ENCODE data around the gene FMN1.

FMN1 gene

DNA sequence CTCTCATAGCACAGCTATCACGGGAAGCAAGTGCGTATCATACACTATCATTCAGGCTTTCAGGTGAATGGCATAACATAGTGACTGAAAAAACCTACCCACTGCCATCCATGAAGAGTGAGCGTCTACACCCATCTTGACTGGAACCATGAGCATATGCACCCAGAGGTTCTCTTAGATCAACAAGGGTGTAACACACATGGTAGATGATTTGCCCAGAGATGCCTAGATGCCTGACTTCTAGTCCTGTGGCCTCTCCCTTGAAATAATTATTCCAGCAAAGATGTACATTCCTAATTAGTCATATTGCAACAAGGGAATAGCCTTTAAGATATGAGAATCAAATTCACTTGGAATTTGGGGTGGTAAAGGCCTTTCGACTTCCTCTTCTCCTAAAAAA, 248.3 kb downstream of the FMN1 start:
- H3K4me3 ChIP-seq (IDR thresholded peaks at IDR 0.05; ENCODE audit: insufficient read depth, low read depth, low read length), result no peak overlapping the region
- no peak overlapping the region for H3K27ac ChIP-seq
- H3K9ac ChIP-seq, result no peak overlapping the region
- H2AFZ ChIP-seq (ENCODE audit: low read depth), result no peak overlapping the region
- no peak for TF ChIP-seq CTCF (conservative IDR thresholded peaks at IDR 0.05; ENCODE audit: low read depth, low read length)
- H3K27me3 ChIP-seq (ENCODE audit: insufficient read depth, low read depth), result no peaks in the 10 kb centered on the region
- no peaks in the 10 kb centered on the region for H3K79me2 ChIP-seq (ENCODE audit: insufficient read depth, low read depth)
- H4K20me1 ChIP-seq (ENCODE audit: insufficient read depth), result no peaks in the 10 kb centered on the region
- peaks cover 8% of the 10 kb centered on the region for H3K4me1 ChIP-seq (ENCODE audit: low read depth, poor library complexity, severe bottlenecking)
- no peak overlapping the region for H3K4me2 ChIP-seq
- H3K36me3 ChIP-seq (ENCODE audit: insufficient read depth), result no peaks in the 10 kb centered on the region

DNA sequence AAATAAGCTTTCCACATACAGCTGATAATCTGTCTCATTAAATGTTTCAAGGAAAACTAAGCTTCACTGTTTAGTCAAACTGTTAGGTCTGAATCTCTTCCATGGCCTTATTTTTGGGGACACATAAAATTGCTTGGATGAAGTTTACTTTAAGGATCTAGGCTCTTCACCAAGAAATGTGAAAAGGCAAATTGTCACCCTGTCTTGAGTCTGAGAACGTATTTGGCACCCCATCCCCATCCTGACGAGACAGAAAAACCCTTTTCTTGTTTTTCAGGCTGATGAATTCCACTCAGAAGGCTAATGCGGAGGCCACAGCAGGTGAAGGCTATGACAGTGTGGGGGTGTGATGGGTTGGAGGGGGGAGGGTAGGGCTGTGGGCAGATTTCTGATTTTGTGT, 250.1 kb downstream of the FMN1 start:
- TF ChIP-seq CTCF (conservative IDR thresholded peaks at IDR 0.05; ENCODE audit: low read depth, low read length), result no peak
- no peaks in the 10 kb centered on the region for H3K27me3 ChIP-seq (ENCODE audit: insufficient read depth, low read depth)
- H3K4me3 ChIP-seq (IDR thresholded peaks at IDR 0.05; ENCODE audit: insufficient read depth, low read depth, low read length), result no peak overlapping the region
- H3K4me1 ChIP-seq (ENCODE audit: low read depth, poor library complexity, severe bottlenecking), result peaks cover 8% of the 10 kb centered on the region
- H4K20me1 ChIP-seq (ENCODE audit: insufficient read depth), result no peaks in the 10 kb centered on the region
- no peak overlapping the region for H3K9ac ChIP-seq
- no peak overlapping the region for H3K27ac ChIP-seq
- H3K36me3 ChIP-seq (ENCODE audit: insufficient read depth), result no peaks in the 10 kb centered on the region
- no peaks in the 10 kb centered on the region for H3K79me2 ChIP-seq (ENCODE audit: insufficient read depth, low read depth)
- H3K4me2 ChIP-seq, result no peak overlapping the region
- no peak overlapping the region for H2AFZ ChIP-seq (ENCODE audit: low read depth)

DNA sequence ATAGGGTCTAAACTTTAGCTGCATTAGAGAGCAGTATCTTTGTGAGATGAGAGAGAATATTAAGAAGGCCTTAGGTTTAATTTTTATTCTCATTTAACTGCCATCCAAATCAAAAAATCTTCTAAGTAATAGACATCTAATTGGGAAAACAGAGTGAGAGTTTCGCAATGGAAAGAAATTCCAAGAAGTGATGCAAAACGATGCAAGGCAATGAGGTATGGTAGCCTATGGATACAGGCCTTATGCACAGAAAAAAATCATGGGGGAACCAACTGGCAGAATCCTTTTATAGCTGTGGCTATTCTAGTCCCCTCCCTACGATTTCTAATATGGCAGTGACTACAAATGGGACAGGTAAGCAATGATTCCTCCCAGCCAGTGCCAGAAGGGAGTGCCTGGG, 250.8 kb downstream of the FMN1 start:
- TF ChIP-seq CTCF (conservative IDR thresholded peaks at IDR 0.05; ENCODE audit: low read depth, low read length), result no peak
- H2AFZ ChIP-seq (ENCODE audit: low read depth), result no peak overlapping the region
- H3K9ac ChIP-seq, result no peak overlapping the region
- no peak overlapping the region for H3K4me3 ChIP-seq (IDR thresholded peaks at IDR 0.05; ENCODE audit: insufficient read depth, low read depth, low read length)
- H4K20me1 ChIP-seq (ENCODE audit: insufficient read depth), result no peaks in the 10 kb centered on the region
- H3K36me3 ChIP-seq (ENCODE audit: insufficient read depth), result no peaks in the 10 kb centered on the region
- no peak overlapping the region for H3K27ac ChIP-seq
- H3K79me2 ChIP-seq (ENCODE audit: insufficient read depth, low read depth), result no peaks in the 10 kb centered on the region
- H3K4me1 ChIP-seq (ENCODE audit: low read depth, poor library complexity, severe bottlenecking), result peaks cover 8% of the 10 kb centered on the region
- no peak overlapping the region for H3K4me2 ChIP-seq
- no peaks in the 10 kb centered on the region for H3K27me3 ChIP-seq (ENCODE audit: insufficient read depth, low read depth)

- Histone ChIP-seq H3K27me3 (ENCODE audit: insufficient read depth, low read depth) (no peaks in the 10 kb centered on the region), H3K4me2 (no peak overlapping the region), H3K36me3 (ENCODE audit: insufficient read depth) (no peaks in the 10 kb centered on the region), H2AFZ (ENCODE audit: low read depth) (no peak overlapping the region), H3K4me1 (ENCODE audit: low read depth, poor library complexity, severe bottlenecking) (peaks cover 8% of the 10 kb centered on the region), H3K4me3 (IDR thresholded peaks at IDR 0.05; ENCODE audit: insufficient read depth, low read depth, low read length) (no peak overlapping the region), H4K20me1 (ENCODE audit: insufficient read depth) (no peaks in the 10 kb centered on the region), H3K9ac (no peak overlapping the region), H3K27ac (no peak overlapping the region), H3K79me2 (ENCODE audit: insufficient read depth, low read depth) (no peaks in the 10 kb centered on the region)
- no peak for TF ChIP-seq CTCF (conservative IDR thresholded peaks at IDR 0.05; ENCODE audit: low read depth, low read length)
Observed at GRCh38 chr15:32942401-32942841, 252.1 kb downstream of the FMN1 start.
